HG03064 (cell line): ENCODE measurements around the gene YJEFN3.

Experiments
- ATAC-seq: cut with Tn5 transposase; IDR thresholded peaks from one replicate; pipeline ENCODE4 v1.9.1; 2021; ENCODE audit warnings: low read depth; ENCODE audit not compliant: unreplicated experiment

YJEFN3 gene

DNA sequence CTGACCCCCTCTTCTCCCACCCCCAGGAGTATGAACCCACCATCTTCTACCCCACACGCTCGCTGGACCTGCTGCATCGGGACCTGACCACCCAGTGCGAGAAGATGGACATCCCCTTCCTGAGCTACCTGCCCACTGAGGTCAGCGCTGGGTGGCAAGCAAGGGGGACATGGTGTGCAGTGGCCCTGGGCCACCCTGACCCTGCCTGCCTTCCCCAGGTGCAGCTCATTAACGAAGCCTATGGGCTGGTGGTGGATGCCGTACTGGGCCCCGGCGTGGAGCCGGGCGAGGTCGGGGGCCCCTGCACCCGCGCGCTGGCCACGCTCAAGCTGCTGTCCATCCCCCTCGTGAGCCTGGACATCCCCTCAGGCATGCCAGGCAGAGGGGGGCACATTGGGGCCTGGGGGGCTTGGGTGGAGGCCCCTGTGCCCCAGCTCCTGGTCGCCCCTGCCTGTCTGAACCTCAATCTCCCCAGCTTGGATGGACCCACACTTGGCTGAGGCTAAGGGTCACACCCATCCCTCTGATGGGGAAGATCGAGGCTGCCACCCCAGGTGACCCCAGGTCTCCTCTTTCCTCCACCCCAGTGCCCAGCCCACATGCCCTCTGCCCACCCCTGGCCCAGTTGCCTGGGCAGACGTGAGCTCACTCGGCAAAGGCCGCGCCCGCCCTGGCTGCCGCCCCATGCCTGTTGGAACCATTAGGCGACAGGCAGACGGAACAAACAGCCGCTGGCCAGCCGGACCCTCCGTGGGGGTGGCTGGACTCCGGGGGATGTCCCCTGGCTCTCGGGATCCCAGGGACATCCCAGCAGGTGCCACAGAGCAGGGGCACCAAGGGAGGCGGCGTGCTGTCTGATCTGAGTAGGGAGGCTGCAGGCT, 6.8 kb downstream of the YJEFN3 start:
- ATAC-seq = no peak

DNA sequence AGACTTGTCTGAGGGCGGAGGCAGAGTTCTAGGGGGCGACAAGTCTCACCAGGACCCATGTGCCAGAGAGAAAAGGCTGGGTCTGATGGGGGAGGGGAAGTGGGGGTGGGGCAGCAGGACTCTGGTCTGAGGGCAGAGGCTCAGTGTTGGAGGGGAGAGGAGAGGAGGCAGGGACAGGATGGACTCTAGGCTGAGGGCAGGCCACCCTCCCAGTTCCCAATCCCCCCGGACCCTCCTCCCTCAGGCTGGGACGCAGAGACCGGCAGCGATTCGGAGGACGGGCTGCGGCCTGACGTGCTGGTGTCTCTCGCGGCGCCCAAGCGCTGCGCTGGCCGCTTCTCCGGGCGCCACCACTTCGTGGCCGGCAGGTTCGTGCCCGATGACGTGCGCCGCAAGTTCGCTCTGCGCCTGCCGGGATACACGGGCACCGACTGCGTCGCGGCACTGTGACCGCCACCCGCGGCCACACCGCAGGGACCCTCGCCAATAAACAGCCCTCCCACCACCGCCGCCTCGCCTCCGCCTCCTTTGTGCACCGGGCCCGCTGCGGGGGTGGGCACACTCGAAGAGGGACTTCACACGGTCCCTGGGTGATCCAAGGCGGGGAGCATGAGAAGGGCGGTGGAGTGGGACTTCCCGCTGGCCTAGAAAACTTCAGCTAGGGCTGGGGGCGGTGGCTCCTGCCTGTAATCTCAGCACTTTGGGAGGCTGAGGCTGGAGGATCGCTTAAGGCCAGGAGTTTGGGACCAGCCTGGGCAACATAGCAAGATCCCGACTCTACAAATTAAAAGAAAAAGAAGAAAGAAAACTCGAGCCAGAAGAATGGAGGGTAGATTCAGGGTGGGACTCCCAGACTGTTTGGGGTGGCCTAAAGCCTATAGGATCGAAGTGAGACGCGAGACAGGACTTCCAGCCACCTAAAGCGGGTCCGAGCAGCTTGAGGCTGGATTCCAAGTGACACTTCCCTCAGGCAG, 8.7 kb downstream of the YJEFN3 start:
- ATAC-seq = no peak

DNA sequence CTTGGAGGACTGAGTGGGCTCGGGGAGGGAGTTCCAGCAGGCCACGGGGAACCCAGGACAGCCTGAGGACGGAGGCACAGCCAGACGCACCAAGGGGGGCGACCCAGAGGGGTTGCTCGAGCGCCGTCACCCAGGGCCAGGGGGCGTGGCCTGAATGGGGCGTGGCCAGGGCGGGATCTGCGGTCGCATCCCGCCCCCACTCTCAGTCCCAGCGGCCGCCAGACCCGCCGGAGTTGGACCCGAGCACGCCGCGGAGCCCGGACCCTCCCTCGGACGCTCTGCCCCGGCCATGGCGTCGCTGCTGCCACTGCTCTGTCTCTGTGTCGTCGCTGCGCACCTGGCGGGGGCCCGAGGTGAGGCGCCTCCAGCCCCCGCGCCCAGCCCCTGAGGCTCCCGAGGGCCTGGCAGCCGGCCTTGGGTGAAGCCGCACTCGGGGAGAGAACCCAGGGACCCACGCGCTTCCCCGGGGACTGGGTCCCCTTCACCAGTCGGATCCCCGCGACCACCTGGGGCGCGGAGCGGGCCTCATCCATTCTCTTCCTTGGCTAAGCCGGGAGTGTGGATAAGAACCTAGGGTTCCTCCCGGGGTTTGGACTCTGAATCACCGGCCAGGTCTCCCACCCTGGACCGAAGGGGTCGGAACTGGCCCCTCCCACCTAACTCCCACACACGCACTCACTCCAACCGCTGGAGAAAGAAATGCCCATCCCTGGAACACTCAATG, 9.5 kb downstream of the YJEFN3 start, which contains the start of gene CILP2:
TSS of gene CILP2 (plus strand) at position 205 of the 724 bp plus-strand sequence. CDS start at position 290, 85 bp downstream.
- no peak for ATAC-seq

DNA sequence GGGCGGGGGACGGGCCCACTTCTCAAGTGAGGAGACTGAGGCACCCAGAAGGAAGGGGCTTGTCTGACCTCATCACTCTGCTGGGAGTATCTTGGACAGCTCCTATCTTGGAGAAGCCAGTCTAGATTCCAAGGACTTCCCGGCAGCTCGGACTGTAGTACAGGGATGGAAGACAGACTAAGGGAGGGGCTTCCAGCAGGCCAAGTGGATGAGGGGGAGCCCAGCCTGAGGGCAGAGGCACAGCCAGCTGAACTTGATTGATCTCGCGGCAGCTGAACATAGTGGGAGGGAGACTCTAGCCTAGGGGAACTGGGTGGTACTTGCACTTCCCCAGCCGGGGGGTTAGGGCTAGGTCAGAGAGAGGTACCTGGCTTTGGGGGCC, 10.1 kb downstream of the YJEFN3 start:
- no peak for ATAC-seq

DNA sequence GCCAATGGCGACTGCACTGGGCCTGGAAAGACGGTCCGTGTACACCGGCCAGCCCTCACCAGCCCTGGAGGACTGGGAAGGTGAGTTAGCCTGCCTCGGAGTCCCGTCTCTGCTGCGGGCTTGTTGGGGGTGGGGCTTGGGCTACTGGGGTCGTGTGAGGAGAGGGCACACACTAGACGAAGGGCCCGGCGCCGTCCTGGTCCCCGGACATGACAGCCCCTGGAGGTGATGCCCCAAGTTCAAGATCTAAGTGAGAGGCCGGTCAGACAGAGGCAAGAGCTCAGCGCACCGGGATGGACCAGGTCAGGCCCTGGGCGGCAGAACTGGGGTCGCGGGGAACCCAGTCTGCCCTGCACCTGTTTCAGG, 11.0 kb downstream of the YJEFN3 start:
- ATAC-seq = no peak

GRCh38 chr19:19540064-19540714, 11.5 kb downstream of the YJEFN3 start:
- ATAC-seq = no peak

- no peak for ATAC-seq
Observed at GRCh38 chr19:19540715-19541515, 12.2 kb downstream of the YJEFN3 start.

DNA sequence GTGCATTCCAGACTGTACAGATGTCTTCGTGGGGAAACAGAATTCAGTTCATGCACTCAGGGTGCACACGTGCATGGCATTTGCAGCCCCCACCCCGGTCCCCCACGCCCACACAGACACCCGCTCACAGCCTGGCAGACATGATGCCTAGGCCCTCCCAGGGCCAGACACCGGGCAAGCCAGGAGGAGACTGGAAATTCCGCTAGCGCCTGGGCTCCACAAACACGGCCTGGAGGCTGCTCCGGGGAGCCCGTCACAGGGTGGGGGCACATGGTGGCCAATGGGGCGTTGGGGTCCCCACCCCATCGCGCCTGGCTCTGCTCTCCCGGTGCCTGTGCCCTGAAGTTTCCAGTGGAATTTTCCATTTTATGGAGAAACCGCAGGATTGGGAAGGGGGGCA, 12.9 kb downstream of the YJEFN3 start:
- no peak for ATAC-seq

GRCh38 chr19:19542507-19542906, 13.8 kb downstream of the YJEFN3 start:
- no peak for ATAC-seq

GRCh38 chr19:19543101-19543500, 14.4 kb downstream of the YJEFN3 start:
- ATAC-seq = no peak

GRCh38 chr19:19543640-19544039, 14.9 kb downstream of the YJEFN3 start:
- ATAC-seq = no peak

DNA sequence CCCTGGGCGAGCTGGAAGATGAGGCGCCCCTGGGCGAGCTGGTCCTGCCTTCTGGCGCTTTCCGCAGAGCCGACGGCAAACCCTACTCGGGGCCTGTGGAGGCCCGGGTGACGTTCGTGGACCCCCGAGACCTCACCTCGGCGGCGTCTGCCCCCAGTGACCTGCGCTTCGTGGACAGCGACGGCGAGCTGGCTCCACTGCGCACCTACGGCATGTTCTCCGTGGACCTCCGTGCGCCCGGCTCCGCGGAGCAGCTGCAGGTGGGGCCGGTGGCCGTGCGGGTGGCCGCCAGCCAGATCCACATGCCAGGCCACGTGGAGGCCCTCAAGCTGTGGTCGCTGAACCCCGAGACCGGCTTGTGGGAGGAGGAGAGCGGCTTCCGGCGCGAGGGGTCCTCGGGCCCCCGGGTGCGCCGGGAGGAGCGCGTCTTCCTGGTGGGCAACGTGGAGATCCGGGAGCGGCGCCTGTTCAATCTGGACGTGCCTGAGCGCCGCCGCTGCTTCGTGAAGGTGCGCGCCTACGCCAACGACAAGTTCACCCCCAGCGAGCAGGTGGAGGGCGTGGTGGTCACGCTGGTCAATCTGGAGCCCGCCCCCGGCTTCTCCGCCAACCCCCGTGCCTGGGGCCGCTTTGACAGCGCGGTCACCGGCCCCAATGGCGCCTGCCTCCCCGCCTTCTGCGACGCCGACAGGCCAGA, 15.7 kb downstream of the YJEFN3 start:
- ATAC-seq = no peak

DNA sequence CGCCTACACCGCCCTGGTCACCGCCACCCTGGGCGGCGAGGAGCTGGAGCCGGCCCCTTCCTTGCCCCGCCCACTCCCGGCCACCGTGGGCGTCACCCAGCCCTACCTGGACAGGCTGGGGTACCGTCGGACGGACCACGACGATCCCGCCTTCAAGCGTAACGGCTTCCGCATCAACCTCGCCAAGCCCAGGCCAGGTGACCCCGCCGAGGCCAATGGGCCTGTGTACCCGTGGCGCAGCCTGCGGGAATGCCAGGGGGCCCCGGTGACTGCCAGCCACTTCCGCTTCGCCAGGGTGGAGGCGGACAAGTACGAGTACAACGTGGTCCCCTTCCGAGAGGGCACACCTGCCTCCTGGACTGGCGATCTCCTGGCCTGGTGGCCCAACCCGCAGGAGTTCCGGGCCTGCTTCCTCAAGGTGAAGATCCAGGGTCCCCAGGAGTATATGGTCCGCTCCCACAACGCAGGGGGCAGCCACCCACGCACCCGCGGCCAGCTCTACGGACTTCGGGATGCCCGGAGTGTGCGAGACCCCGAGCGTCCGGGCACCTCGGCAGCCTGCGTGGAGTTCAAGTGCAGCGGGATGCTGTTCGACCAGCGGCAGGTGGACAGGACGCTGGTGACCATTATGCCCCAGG, 16.4 kb downstream of the YJEFN3 start:
- no peak for ATAC-seq

DNA sequence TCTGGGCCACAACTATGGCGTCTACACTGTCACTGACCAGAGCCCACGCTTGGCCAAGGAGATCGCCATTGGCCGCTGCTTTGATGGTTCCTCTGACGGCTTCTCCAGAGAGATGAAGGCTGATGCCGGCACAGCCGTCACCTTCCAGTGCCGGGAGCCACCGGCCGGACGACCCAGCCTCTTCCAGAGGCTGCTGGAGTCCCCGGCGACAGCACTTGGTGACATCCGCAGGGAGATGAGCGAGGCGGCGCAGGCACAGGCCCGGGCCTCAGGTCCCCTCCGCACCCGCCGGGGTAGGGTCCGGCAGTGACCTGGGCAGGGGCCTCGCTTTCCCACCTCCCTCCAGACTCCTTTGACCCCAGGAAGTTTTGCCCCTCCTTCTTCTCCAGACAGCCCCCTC, 17.0 kb downstream of the YJEFN3 start:
- no peak for ATAC-seq

- no peak for ATAC-seq
Observed at GRCh38 chr19:19546751-19547162, 18.0 kb downstream of the YJEFN3 start.

- ATAC-seq = no peak
Observed at GRCh38 chr19:19547674-19548336, 19.1 kb downstream of the YJEFN3 start.

DNA sequence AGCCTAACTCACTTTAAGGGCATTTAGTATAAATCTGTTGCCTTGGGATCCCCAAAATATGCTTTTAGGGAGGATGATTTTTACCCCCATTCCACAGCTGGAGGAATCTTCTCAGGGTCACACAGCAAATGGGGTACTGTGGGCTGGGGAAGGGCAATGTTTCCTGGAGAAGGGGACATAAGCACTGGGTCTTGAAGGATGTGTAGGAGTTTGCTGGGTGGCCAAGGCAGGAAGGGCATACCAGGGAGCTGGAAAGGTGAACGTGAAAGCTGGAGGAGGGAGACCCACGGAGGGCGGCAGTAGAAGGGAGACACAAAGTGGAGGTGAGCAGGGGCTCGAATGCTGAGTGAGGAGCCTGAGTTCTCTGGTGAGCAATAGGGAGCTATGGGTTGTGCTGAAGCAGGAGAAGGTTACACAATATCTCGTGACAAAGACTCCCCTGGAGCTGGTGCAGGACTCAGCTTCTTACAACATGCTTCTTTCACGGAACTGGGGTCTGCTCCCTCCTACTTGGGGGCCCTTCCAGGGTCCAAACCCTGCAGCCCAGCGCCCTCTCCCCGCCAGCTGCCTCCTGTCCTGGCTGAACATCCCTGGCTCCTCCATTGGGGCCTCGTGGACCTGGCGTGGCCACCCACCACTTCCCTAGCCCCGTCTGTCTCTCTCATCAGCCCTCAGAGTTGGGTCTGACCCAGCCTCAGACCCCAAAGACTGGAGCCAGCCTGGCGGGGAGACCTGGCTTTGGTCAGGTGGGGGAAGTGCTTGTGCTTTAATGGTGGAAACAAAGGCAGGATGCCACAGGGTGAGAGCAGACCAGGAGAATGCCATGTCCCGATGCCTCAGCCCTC, 20.4 kb downstream of the YJEFN3 start:
- ATAC-seq = no peak
